Hematopoietic multipotent progenitor cell treated with erythropoietin and hydrocortisone succinate and interleukin-3 and kit ligand, for 15 days (in vitro differentiated cells): ENCODE data around the gene LGALS3.
A peak's percentile ranks its signal among the peaks of the same experiment; 100 is the strongest.

Source experiments
- DNase-seq: peaks from one replicate; pipeline ENCODE4 v3.0.0-alpha.2; 2015; ENCODE audit warnings: low spot score

Gene LGALS3

DNA sequence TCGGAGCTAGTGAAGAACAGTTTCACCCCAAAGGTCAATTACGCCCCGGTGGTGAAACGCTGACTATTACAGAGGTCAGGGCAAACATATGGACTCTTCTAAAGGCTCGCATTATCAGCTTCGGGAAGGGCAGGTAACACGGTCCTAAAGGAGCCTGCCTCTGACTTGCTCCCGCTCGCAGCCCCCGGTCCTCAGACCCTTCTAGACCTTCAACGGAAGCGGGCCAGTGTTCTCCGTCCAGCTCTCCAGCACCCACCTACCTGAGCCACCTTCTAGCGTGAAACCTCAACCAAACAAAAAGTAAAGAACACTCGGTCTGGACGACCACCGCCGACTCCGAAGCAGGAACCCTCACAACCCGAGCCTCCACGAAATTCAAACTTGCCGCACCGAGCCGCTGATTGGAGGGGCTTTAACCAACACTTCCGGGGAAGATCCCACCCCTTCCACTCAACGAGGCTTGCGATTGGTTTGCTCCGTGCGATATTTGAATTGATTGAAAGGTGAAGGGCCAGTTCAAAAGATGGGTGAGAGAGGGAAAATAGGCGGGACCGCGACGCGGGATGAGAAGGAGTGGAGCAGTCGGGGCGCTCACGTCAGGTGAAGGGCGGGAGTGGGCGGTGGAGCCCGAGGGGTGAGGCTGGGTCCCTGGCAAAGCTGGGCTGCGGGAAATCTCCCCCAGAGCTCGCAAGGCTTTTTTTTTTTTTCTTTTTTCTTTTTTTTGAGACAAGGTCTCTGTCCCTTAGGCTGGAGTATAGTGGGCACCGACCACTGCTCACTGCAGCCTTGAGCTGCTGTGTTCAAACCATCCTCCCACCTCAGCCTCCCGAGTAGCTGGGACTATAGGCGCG, 62.4 kb downstream of the LGALS3 start, which contains the start of gene DLGAP5:
Gene DLGAP5 (minus strand): TSS at position 383 of the 851 bp plus-strand sequence. CDS start 2,406 bp downstream, outside the sequence.
- DNase-seq, result peak; percentile 96

DNA sequence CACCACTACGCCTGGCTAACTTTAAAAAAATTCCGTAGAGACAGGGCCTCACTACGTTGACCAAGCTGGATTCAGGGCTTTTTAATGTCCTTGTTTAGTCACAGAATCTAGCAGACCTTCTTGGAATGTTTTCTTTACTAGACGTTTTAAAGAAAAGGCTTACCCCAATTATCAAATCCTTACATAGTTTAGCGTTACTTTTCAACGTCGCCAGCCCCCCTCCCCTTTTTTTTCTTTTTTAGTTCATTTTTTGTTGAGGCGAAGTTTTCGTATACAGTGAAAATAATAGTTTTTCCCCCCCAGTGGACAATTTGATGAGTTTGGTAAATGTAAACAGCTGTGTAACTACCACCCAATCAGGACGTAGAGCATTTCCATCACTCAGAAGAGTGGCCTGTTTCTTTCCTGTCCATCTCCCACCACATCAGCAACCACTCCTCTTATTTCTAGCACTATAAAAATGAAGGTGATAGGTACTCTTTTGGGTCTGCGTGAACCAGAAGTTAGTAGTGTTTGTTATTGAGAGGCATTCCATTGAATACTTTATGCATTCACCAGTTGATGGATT, 63.1 kb downstream of the LGALS3 start:
- no peak for DNase-seq

DNA sequence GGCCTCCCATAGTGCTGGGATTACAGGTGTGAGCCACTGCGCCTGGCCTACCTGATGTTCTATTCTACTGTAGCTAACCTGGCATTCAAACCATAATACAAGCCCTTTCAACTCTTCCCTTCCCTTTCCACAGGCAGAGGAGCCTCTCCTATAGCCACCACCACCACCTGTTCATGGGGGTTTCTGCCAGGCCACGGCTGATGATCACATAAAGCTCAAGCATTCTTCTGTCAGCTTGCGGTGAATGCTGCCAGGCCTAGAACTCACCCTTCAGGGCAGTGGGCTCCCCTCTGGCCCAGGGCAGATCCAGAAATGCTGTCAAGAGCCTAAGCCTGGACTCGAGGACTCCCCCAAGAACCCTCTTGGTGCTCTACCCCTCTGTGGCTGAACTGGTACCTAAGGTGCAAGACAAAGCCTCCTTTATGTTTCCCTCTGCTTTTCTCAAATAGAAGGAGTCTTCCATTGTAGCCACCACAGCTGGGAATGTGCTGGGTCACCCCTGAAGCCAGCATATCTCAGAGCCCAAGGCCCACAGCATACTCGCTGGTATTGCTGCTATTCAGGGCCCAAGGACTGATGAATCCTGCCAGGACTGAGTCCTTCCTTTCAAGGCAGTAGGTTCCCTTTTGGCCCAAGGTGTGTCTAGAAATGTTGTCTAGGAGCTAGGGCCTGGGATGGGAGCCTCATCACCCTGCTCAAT, 65.8 kb downstream of the LGALS3 start:
- DNase-seq, result no peak
